ENCODE results near the gene AKAP12.

The AKAP12 gene

DNA sequence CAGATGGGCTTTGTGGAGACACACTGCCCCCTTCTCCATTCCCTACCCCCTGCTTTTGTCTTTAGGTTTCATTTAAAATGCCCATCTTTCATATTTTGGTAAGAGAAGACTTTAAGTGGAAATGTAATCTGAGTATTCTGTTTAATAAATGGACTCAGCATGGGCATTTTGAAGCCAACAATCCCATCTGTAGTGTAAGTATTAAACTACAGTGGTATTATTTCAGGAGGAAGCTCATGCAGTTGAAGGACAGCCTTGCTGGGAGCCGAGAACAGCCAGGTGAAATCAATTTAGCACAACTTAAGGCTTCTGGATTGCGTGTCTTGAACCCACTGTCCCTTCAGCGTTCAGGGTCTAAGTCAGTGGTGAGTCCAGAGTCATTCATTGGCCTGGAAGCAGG lies 63.5 kb downstream of the AKAP12 start:
- ChIA-PET POLR2A (no interaction called here), CTCF (interaction anchor here (1.5 kb wide), 1 partner anchor 21 kb away, joined by 6 read pairs; no protein-coding TSS in a partner anchor)
- no peak for DNase-seq (ENCODE audit: low read depth, low spot score)
- no peak overlapping the region for H3K4me3 ChIP-seq (ENCODE audit: low read depth, low read length)
- TF ChIP-seq, protein P1, sequence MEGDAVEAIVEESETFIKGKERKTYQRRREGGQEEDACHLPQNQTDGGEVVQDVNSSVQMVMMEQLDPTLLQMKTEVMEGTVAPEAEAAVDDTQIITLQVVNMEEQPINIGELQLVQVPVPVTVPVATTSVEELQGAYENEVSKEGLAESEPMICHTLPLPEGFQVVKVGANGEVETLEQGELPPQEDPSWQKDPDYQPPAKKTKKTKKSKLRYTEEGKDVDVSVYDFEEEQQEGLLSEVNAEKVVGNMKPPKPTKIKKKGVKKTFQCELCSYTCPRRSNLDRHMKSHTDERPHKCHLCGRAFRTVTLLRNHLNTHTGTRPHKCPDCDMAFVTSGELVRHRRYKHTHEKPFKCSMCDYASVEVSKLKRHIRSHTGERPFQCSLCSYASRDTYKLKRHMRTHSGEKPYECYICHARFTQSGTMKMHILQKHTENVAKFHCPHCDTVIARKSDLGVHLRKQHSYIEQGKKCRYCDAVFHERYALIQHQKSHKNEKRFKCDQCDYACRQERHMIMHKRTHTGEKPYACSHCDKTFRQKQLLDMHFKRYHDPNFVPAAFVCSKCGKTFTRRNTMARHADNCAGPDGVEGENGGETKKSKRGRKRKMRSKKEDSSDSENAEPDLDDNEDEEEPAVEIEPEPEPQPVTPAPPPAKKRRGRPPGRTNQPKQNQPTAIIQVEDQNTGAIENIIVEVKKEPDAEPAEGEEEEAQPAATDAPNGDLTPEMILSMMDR (IDR thresholded peaks at IDR 0.05; ENCODE audit: insufficient read depth, low read length, missing control alignments): no peak

GRCh38 chr6:151306269-151306783 lies 66.6 kb downstream of the AKAP12 start:
- POLR2A ChIA-PET: no interaction called here

GRCh38 chr6:151307501-151307900 lies 67.7 kb downstream of the AKAP12 start:
- DNase-seq (ENCODE audit: low read depth, low spot score): no peak
- TF ChIP-seq, protein P1 (IDR thresholded peaks at IDR 0.05; ENCODE audit: insufficient read depth, low read length, missing control alignments): no peak
- ChIA-PET CTCF (no interaction called here), POLR2A (no interaction called here)
- no peak overlapping the region for H3K4me3 ChIP-seq (ENCODE audit: low read depth, low read length)

More at GRCh38 chr6:151306269-151306783, 66.6 kb downstream of the AKAP12 start:
- TF ChIP-seq, protein P1 (IDR thresholded peaks at IDR 0.05; ENCODE audit: insufficient read depth, low read length, missing control alignments): no peak
- CTCF ChIA-PET: interaction anchor here (0.6 to 2.6 kb wide), 3 partner anchors 18 to 292 kb away, joined by 3 to 14 read pairs (median 6); no protein-coding TSS in a partner anchor
- no peak overlapping the region for H3K4me3 ChIP-seq (ENCODE audit: low read depth, low read length)
- no peak for DNase-seq (ENCODE audit: low read depth, low spot score)

DNA sequence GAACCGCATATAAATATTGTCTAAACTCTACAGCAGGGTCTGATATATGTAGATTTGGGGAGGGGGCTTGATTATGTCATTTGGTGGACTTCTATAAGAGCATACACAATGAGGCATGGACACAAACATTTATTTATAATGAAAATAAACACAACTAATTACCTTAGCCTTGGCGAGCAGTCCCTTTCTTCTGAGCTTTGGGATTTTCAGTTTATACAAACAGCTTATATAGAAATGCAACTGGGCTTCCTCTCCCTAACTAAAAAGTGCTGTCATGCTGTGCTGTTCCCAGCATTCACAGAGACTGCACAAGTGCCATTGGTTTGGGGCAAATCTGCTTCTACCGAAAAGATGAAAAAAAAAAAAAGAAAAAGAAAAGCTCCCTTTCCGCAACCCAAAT lies 69.9 kb downstream of the AKAP12 start:
- CTCF ChIA-PET: interaction anchor here (0.8 to 2.5 kb wide), 3 partner anchors 14 to 295 kb away, joined by 3 to 17 read pairs (median 3); no protein-coding TSS in a partner anchor
- no peak overlapping the region for H3K4me3 ChIP-seq (ENCODE audit: low read depth, low read length)
- POLR2A ChIA-PET: no interaction called here
- DNase-seq (ENCODE audit: low read depth, low spot score): no peak
- TF ChIP-seq, protein P1 (IDR thresholded peaks at IDR 0.05; ENCODE audit: insufficient read depth, low read length, missing control alignments): no peak

- ChIA-PET POLR2A (no interaction called here), CTCF (interaction anchor here (0.8 to 2.5 kb wide), 4 partner anchors 14 to 296 kb away, joined by 3 to 17 read pairs (median 3); no protein-coding TSS in a partner anchor)
- TF ChIP-seq, protein P1 (IDR thresholded peaks at IDR 0.05; ENCODE audit: insufficient read depth, low read length, missing control alignments): no peak
- DNase-seq (ENCODE audit: low read depth, low spot score): no peak
- H3K4me3 ChIP-seq (ENCODE audit: low read depth, low read length): no peak overlapping the region
Measured at GRCh38 chr6:151310279-151310678, 70.5 kb downstream of the AKAP12 start.

DNA sequence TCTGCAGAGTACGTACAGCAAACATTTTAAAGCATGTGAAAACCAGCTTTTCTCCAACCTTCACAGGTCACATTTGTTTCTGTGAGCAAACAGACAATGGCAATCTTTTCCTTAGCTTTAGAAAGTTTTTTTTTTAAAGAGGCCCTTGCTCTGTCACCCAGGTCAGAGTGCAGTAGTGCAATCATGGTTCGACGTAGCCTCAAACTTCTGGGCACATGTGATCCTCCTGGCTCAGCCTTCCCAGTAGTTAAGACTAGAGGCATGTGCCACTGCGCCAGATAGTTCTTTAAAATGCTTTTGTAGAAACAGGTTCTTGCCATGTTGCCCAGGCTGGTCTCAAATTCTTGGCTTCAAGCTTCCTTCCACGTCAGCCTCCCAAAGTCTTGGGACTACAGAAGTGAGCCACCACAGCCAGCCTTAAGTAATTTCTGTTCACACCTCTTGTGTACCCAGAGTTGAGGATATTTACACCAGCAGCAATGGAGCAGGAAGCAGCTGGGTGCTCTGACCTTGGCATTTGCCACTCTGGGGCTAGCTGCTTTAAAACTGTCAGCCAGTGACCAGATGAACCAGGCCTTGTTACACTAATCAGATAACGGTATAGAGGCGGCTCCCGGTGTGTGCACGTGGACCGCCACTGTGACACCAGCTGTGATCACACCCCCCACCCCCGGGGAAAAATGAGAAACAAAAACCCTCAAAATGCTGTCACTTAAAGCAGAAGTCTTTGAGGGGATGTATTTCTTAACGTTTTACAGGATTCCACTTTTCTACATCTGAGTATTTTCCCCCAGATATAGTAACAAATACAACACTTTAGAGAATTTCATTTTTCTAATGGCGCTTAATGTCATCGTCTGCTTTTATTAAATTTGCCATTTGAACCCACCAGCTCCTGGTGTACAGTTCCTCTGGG lies 71.3 kb downstream of the AKAP12 start:
- no peak for DNase-seq (ENCODE audit: low read depth, low spot score)
- TF ChIP-seq, protein P1 (IDR thresholded peaks at IDR 0.05; ENCODE audit: insufficient read depth, low read length, missing control alignments): no peak
- no peak overlapping the region for H3K4me3 ChIP-seq (ENCODE audit: low read depth, low read length)
- POLR2A ChIA-PET: no interaction called here
- CTCF ChIA-PET: interaction anchor here (1.1 to 2.5 kb wide), 4 partner anchors 13 to 490 kb away, joined by 3 to 17 read pairs (median 3); no protein-coding TSS in a partner anchor

Measured in AG04449 (cell line).